Psoas muscle (tissue), 8 donors: ENCODE results near the gene CRBN. TPM values are rescaled to one million over a fixed set of nuclear protein-coding genes. Genes with fewer than 3 reads are reported as not detected.

ENCODE experiments used
- ATAC-seq, 4 donors: fragments of 200-7000 bp; cut with Tn5 transposase; one replicate each; pipeline ENCODE4 v1.9.1; 2020; ENCODE audit warnings: moderate library complexity in 3 of 4, mild to moderate bottlenecking in 2 of 4
- DNase-seq, 2 donors: peaks; one replicate each; pipeline ENCODE4 v3.0.0-alpha.2; 2020
- H3K27ac ChIP-seq: fragments of 200-600 bp; one replicate; pipeline ENCODE4 v1.8.0; 2022
- H3K27me3 ChIP-seq, 3 donors: fragments of 200-600 bp in 1 of 3; one replicate each; pipeline versions ENCODE4 v1.6.1 to v1.8.0; 2013 to 2022; ENCODE audit warnings: low read length in 2 of 3, mild to moderate bottlenecking in 2 of 3, moderate library complexity in 1 of 3; ENCODE audit not compliant: insufficient read depth in 3 of 3
- H3K36me3 ChIP-seq, 2 donors: fragments of 200-600 bp in 1 of 2; one replicate each; pipeline versions ENCODE4 v1.6.1 to v1.8.0; 2013 to 2022; ENCODE audit warnings: low read depth in 1 of 2, mild to moderate bottlenecking in 1 of 2, moderate library complexity in 1 of 2; ENCODE audit not compliant: insufficient read depth in 1 of 2
- H3K4me1 ChIP-seq: fragments of 200-600 bp; one replicate; pipeline ENCODE4 v1.8.0; 2022
- H3K4me3 ChIP-seq: fragments of 200-600 bp; one replicate; pipeline ENCODE4 v1.8.0; 2022; ENCODE audit warnings: mild to moderate bottlenecking
- H3K9me3 ChIP-seq: fragments of 200-600 bp; one replicate; pipeline ENCODE4 v1.8.0; 2022
- WGBS, 3 donors: extraction: QIAGEN DNeasy Blood & Tissue Kit; methylation state at CpG; one replicate each; pipeline versions ENCODE4 v1.1.6 to v1.1.7; 2013; 5-methylcytosine and 5-hydroxymethylcytosine counted together
- intact Hi-C, 2 donors: fragments of 100-400 bp; cut with DNase I; formaldehyde crosslinking; loops; one replicate each; pipeline versions ENCODE4 v1.11.0 to v1.14.2; 2022
- polyA plus RNA-seq, 3 donors: library from polyadenylated mRNA; stranded (reverse); fragments of 200-250 nt; gene quantifications; one replicate each; pipeline ENCODE4 v1.2.3, GENCODE V29; 2013
- total RNA-seq, 4 donors: library from RNA; stranded (reverse); fragmentation: NEBNext Ultra II Directional in 2 of 4; extraction: Animal tissue kit (Norgen Biotek cat#: 25700) in 2 of 4; gene quantifications; one replicate each; pipeline versions ENCODE4 v1.2.1 to v1.2.4, GENCODE V29; 2021 to 2023
- TF ChIP-seq, protein P1 (sequence below): fragments of 200-600 bp; IDR thresholded peaks from one replicate; pipeline ENCODE4 v1.8.0; 2022; ENCODE audit warnings: antibody characterized with exemption
- donor health status: healthy with polysubstance abuse.
- donor health status: DM: no; HTN: no; CAD: no; lungs with moderate emphysema.
- donor health status: Bipolar disorder and iron deficiency.
- donor health status: healthy.
- donor health status: DM: yes; HTN: yes; CAD: no.
- donor health status: DM: no; HTN: no; CAD: no.
- donor health status: DM: no; HTN: no; CAD: no.
- donor health status: DM: yes; HTN: yes; CAD: no.

CRBN gene
- total and polyA plus RNA-seq, 7 donors: 17.9 to 55.2 (median 40.6) TPM

DNA sequence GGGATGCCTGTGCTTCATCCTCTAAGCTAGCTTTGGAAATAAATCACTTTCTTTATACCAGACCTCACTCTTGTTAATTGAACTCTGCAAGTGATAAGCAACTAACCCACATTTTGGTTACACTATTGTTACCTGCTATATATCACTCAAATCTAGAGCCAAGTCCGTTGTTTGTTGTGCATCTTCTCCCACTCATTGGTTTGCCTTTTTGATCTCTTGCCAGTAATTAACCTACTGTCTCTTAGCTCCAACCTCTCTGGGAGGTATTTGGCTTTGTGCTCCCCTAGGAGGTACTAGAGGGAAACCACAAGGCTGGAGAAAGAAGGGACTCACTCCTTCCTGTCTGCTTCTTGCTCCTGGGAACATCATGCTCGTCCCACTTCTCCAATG, 12.8 kb upstream of the CRBN start:
- 33 to 53% (median 41%) methylated on average over 2 of the region's 2 CpGs for WGBS, 3 donors
- Histone ChIP-seq H3K27me3 (no peaks in the 10 kb centered on the region), H3K9me3 (no peaks in the 10 kb centered on the region), H3K27ac (no peak overlapping the region), H3K4me3 (no peak overlapping the region), H3K36me3 (no peaks in the 10 kb centered on the region), H3K4me1 (no peaks in the 10 kb centered on the region)
- TF ChIP-seq, protein P1, sequence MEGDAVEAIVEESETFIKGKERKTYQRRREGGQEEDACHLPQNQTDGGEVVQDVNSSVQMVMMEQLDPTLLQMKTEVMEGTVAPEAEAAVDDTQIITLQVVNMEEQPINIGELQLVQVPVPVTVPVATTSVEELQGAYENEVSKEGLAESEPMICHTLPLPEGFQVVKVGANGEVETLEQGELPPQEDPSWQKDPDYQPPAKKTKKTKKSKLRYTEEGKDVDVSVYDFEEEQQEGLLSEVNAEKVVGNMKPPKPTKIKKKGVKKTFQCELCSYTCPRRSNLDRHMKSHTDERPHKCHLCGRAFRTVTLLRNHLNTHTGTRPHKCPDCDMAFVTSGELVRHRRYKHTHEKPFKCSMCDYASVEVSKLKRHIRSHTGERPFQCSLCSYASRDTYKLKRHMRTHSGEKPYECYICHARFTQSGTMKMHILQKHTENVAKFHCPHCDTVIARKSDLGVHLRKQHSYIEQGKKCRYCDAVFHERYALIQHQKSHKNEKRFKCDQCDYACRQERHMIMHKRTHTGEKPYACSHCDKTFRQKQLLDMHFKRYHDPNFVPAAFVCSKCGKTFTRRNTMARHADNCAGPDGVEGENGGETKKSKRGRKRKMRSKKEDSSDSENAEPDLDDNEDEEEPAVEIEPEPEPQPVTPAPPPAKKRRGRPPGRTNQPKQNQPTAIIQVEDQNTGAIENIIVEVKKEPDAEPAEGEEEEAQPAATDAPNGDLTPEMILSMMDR: no peak
- intact Hi-C loops: no loop called here
- ATAC-seq: no peak
- no peak for DNase-seq

DNA sequence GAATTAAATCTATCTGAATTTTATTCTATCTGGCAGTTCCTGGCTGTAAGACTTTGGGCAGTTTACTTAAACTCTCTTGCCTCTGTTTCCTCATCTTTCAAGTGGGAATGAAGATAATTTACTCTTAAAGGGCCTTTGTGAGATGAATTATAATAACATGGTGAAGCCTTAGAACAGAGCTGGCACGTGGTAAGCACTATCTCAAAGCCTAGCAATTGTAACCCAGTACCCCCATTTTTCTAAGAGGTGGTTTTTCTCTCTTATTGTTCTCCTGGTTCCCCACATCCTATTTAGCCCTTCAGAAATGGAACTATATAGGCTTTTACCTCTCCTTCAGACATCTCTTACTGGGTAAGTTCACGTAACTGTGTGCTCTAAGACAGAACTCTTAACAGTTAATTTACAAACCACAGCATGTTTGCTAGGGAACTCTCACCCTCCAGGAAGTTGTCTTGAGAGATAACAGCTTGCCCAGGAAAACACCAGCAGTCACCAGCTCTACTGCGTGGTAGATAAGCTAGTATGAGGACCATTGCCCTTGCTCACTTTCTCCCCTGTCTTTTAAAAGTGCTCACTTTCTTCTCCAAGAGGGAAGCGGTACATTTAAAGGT, 12.3 kb upstream of the CRBN start:
- TF ChIP-seq, protein P1: no peak
- no peaks in the 10 kb centered on the region for H3K36me3 ChIP-seq
- peaks cover 4% of the 10 kb centered on the region for H3K9me3 ChIP-seq
- H3K27me3 ChIP-seq: no peaks in the 10 kb centered on the region
- no peak overlapping the region for H3K4me3 ChIP-seq
- 46 to 59% (median 54%) methylated on average over 4 of the region's 4 CpGs for WGBS, 3 donors
- H3K4me1 ChIP-seq: no peaks in the 10 kb centered on the region
- DNase-seq (no peak), ATAC-seq (no peak)
- H3K27ac ChIP-seq: no peak overlapping the region
- intact Hi-C loops: no loop called here

DNA sequence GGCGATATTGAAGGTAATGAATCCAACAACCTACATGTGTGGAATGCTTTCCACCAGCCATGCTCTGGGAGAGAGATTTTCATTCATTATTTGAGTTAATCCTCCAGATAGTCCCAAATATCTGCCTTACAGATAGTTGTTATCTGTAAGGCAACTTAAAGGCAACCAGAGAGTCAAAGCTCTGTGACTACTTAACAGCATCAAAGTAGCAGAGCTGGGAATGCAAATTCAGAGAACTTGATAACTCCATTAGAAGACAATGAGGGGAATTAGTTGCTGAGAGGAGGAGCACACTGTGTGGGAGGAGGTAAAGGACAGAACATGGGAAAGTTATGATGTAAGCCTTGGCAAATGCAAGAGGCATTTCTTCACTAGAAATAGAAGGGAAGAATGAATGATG, 10.5 kb upstream of the CRBN start:
- H3K9me3 ChIP-seq: peaks cover 12% of the 10 kb centered on the region
- DNase-seq (no peak), ATAC-seq (no peak)
- H3K4me1 ChIP-seq: no peaks in the 10 kb centered on the region
- TF ChIP-seq, protein P1: no peak
- H3K27ac ChIP-seq: no peak overlapping the region
- no peaks in the 10 kb centered on the region for H3K27me3 ChIP-seq
- H3K4me3 ChIP-seq: no peak overlapping the region
- H3K36me3 ChIP-seq: no peaks in the 10 kb centered on the region
- intact Hi-C loops: no loop called here
- 38 to 94% (median 68%) methylated on average over 1 of the region's 1 CpG for WGBS, 3 donors

DNA sequence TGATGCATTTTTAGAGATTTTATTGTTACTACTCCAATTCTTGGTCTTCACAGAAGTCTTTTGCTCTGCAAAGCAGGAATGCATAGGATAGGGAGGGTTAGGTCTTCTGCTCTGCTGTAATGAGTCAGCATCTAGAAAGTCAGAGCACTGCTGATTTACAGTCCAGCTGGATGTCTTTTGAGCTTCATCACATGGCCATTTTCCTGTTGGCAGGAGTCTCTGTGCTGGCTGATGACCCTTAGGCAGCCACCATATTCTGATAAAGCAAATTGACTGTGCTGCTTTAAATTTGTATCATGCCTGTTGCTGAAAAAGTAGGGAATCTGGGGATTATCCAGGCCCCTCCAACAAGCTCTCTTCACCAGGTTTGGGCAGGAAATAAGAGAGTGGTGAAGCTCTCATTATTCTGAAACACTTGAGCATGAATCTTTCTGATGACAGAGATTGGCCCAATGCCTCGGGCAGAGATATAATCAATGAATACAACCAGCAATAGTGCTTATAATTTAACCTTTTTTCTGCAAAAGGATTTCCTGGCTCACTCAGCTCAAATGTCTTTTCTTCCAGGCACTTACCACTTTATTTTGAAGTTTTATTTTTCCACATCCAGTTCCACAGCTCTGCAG, 9.7 kb upstream of the CRBN start:
- H3K4me1 ChIP-seq: no peaks in the 10 kb centered on the region
- no peak overlapping the region for H3K27ac ChIP-seq
- no peak for ATAC-seq
- intact Hi-C loops: no loop called here
- H3K27me3 ChIP-seq: no peaks in the 10 kb centered on the region
- H3K4me3 ChIP-seq: no peak overlapping the region
- WGBS, 3 donors: 42 to 66% (median 48%) methylated on average over 1 of the region's 1 CpG
- peaks cover 12% of the 10 kb centered on the region for H3K9me3 ChIP-seq
- DNase-seq: no peak
- TF ChIP-seq, protein P1: no peak
- no peaks in the 10 kb centered on the region for H3K36me3 ChIP-seq

DNA sequence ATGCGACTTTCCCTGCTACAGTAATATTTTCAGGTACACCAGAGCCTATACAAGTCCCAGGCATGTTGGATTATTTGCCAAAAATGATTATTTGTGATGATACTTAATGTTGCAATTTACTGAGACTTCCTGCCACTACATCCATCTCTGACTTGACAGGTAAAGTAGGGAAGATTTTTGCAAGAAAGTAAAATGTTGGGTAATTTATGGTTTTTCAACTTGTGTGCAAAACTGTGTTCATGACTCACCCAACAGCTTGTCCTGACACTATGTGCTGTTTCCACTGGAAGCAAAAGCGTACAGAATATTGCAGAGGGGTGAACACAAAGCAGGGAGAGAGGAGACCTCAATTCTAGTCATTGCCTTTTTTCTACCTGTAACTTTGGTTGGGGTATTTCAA, 5.4 kb upstream of the CRBN start:
- ATAC-seq (no peak), DNase-seq (no peak)
- no peak overlapping the region for H3K4me3 ChIP-seq
- no peaks in the 10 kb centered on the region for H3K36me3 ChIP-seq
- no peaks in the 10 kb centered on the region for H3K27me3 ChIP-seq
- TF ChIP-seq, protein P1: no peak
- intact Hi-C loops: no loop called here
- H3K4me1 ChIP-seq: no peaks in the 10 kb centered on the region
- H3K27ac ChIP-seq: no peak overlapping the region
- 40 to 51% (median 48%) methylated on average over 2 of the region's 2 CpGs for WGBS, 3 donors
- H3K9me3 ChIP-seq: peaks cover 12% of the 10 kb centered on the region
